H1 (cell line): Measurements from ENCODE around the gene CRISPLD2. TPM values are rescaled to one million over a fixed set of nuclear protein-coding genes. Genes with fewer than 3 reads are reported as not detected.

Source experiments
- CTCF ChIA-PET: fragments of 300-600 bp; sonication (Branson Sonifier 250); formaldehyde crosslinking; loops from one replicate; lab custom pipeline; 2021; ENCODE audit not compliant: partially characterized antibody; lab: Charles Lee
- POLR2A ChIA-PET: fragments of 300-600 bp; sonication (Branson Sonifier 250); formaldehyde crosslinking; loops from one replicate; lab custom pipeline; 2021; ENCODE audit warnings: inconsistent platforms; ENCODE audit not compliant: partially characterized antibody; lab: Charles Lee
- DNase-seq, 2 experiments: peaks; one replicate each; pipeline versions ENCODE4 v3.0.0 to v3.0.0-alpha.2; 2010 to 2022; ENCODE audit warnings: low spot score in 2 of 2, low read depth in 1 of 2, mixed read lengths in 1 of 2
- FAIRE-seq: peaks from 2 replicates; lab custom pipeline; 2011; peaks lifted over from hg19 to GRCh38; lab: Jason Lieb, UNC
- H2AFZ ChIP-seq: 2 replicates; pipeline ENCODE4 v1.8.1; 2012; ENCODE audit warnings: low read length, inconsistent platforms
- H2AK5ac ChIP-seq: 2 replicates; pipeline ENCODE4 v1.6.1; 2013; ENCODE audit warnings: low read depth, low read length
- H2BK120ac ChIP-seq: replicated peaks from 2 replicates; pipeline ENCODE3; 2013; ENCODE audit warnings: low read depth, low read length, inconsistent platforms
- H2BK12ac ChIP-seq: 2 replicates; pipeline ENCODE4 v1.6.1; 2013; ENCODE audit warnings: low read depth, low read length
- H2BK15ac ChIP-seq: 2 replicates; pipeline ENCODE4 v1.6.1; 2013; ENCODE audit warnings: low read length
- H2BK20ac ChIP-seq: 2 replicates; pipeline ENCODE4 v1.6.1; 2013; ENCODE audit warnings: low read length
- H2BK5ac ChIP-seq: 2 replicates; pipeline ENCODE4 v1.6.1; 2013; ENCODE audit warnings: low read depth, low read length
- H3K14ac ChIP-seq: 2 replicates; pipeline ENCODE4 v1.6.1; 2013; ENCODE audit warnings: inconsistent platforms; ENCODE audit not compliant: insufficient read length
- H3K18ac ChIP-seq: 2 replicates; pipeline ENCODE4 v1.6.1; 2013; ENCODE audit warnings: low read length; ENCODE audit errors: extremely low read depth
- H3K23ac ChIP-seq: 2 replicates; pipeline ENCODE4 v1.6.1; 2013; ENCODE audit warnings: inconsistent platforms; ENCODE audit not compliant: insufficient read length
- H3K23me2 ChIP-seq: 2 replicates; pipeline ENCODE4 v1.6.1; 2013; ENCODE audit warnings: low read depth, low read length
- H3K27ac ChIP-seq: 2 replicates; pipeline ENCODE4 v1.6.1; 2011; ENCODE audit warnings: low read depth, low read length, inconsistent platforms
- H3K27me3 ChIP-seq, 4 experiments: replicated peaks in 1 of 4; 1 replicate in 1 of 4; 2 replicates in 3 of 4; pipeline versions ENCODE4 v1.6.1 to v1.8.1; 2011 to 2013; ENCODE audit warnings: low read length in 3 of 4, mild to moderate bottlenecking in 3 of 4, inconsistent platforms in 2 of 4, mixed read lengths in 2 of 4, moderate library complexity in 1 of 4; ENCODE audit not compliant: control insufficient read depth in 3 of 4, insufficient read depth in 3 of 4; ENCODE audit errors: extremely low read depth in 1 of 4
- H3K36me3 ChIP-seq, 4 experiments: 2 replicates each; pipeline versions ENCODE4 v1.6.1 to v1.8.1; 2011 to 2013; ENCODE audit warnings: mild to moderate bottlenecking in 4 of 4, low read length in 3 of 4, moderate library complexity in 2 of 4, control low read depth in 1 of 4, inconsistent platforms in 1 of 4; ENCODE audit not compliant: insufficient read depth in 4 of 4, control insufficient read depth in 2 of 4
- H3K4ac ChIP-seq: replicated peaks from 2 replicates; pipeline ENCODE3; 2013; ENCODE audit warnings: low read length, low read depth, mixed read lengths, inconsistent platforms; ENCODE audit not compliant: insufficient read length
- H3K4me1 ChIP-seq, 4 experiments: replicated peaks in 1 of 4; 1 replicate in 1 of 4; 2 replicates in 3 of 4; pipeline versions ENCODE4 v1.6.1 to v1.8.1; 2011 to 2013; ENCODE audit warnings: low read length in 3 of 4, inconsistent platforms in 2 of 4, mixed read lengths in 1 of 4; ENCODE audit not compliant: insufficient read depth in 4 of 4, control insufficient read depth in 3 of 4
- H3K4me2 ChIP-seq, 2 experiments: 2 replicates each; pipeline versions ENCODE4 v1.6.1 to v1.8.1; 2011 to 2013; ENCODE audit warnings: low read depth in 2 of 2, low read length in 2 of 2, control low read depth in 1 of 2, inconsistent platforms in 1 of 2, mild to moderate bottlenecking in 1 of 2; ENCODE audit not compliant: insufficient read depth in 1 of 2
- H3K4me3 ChIP-seq, 4 experiments: fragments of 200-600, 300-600 bp in 1 of 4; sonication (generic), shearing (Covaris generic), sonication (Bioruptor Twin) in 1 of 4; 2 replicates each; pipeline versions ENCODE4 v1.5.1 to v1.8.1; 2011 to 2016; ENCODE audit warnings: low read length in 4 of 4, low read depth in 3 of 4, control low read depth in 2 of 4, inconsistent platforms in 2 of 4, mild to moderate bottlenecking in 2 of 4, mixed read lengths in 1 of 4, moderate library complexity in 1 of 4; ENCODE audit not compliant: insufficient read depth in 2 of 4; ENCODE audit errors: extremely low read depth in 1 of 4
- H3K56ac ChIP-seq: replicated peaks from 2 replicates; pipeline ENCODE3; 2013; ENCODE audit warnings: low read depth, mild to moderate bottlenecking, mixed read lengths, low read length, inconsistent platforms; ENCODE audit not compliant: insufficient read length
- H3K79me1 ChIP-seq: 2 replicates; pipeline ENCODE4 v1.6.1; 2013; ENCODE audit warnings: low read depth, low read length, control low read depth
- H3K79me2 ChIP-seq, 2 experiments: 2 replicates each; pipeline versions ENCODE4 v1.6.1 to v1.8.1; 2012 to 2013; ENCODE audit warnings: low read length in 2 of 2, mild to moderate bottlenecking in 2 of 2, inconsistent platforms in 1 of 2; ENCODE audit not compliant: insufficient read depth in 2 of 2, control insufficient read depth in 1 of 2
- H3K9ac ChIP-seq, 4 experiments: replicated peaks in 1 of 4; 1 replicate in 1 of 4; 2 replicates in 3 of 4; pipeline versions ENCODE4 v1.6.1 to v1.8.1; 2011 to 2013; ENCODE audit warnings: low read depth in 3 of 4, low read length in 3 of 4, control low read depth in 2 of 4, mild to moderate bottlenecking in 2 of 4, moderate library complexity in 2 of 4, inconsistent platforms in 1 of 4; ENCODE audit errors: extremely low read depth in 1 of 4
- H3K9me3 ChIP-seq, 2 experiments: 2 replicates each; pipeline versions ENCODE4 v1.6.1 to v1.8.1; 2012 to 2013; ENCODE audit warnings: mild to moderate bottlenecking in 2 of 2, moderate library complexity in 2 of 2, control low read depth in 1 of 2, inconsistent platforms in 1 of 2, low read depth in 1 of 2, low read length in 1 of 2, mixed read lengths in 1 of 2; ENCODE audit not compliant: insufficient read depth in 2 of 2
- H4K20me1 ChIP-seq, 2 experiments: replicated peaks in 1 of 2; 2 replicates each; pipeline versions ENCODE3 to v1.8.1; 2011 to 2013; ENCODE audit warnings: inconsistent platforms in 2 of 2, low read length in 2 of 2, mild to moderate bottlenecking in 1 of 2; ENCODE audit not compliant: insufficient read depth in 2 of 2, control insufficient read depth in 1 of 2
- H4K5ac ChIP-seq: 2 replicates; pipeline ENCODE4 v1.6.1; 2013; ENCODE audit warnings: low read length, low read depth, mixed read lengths, inconsistent platforms; ENCODE audit not compliant: insufficient read length
- H4K8ac ChIP-seq: 2 replicates; pipeline ENCODE4 v1.8.0; 2013; ENCODE audit warnings: mild to moderate bottlenecking, moderate library complexity, low read length, inconsistent platforms; ENCODE audit not compliant: insufficient read depth; ENCODE audit errors: extremely low read depth
- H4K91ac ChIP-seq: replicated peaks from 2 replicates; pipeline ENCODE3; 2013; ENCODE audit warnings: low read length, mixed read lengths, inconsistent platforms; ENCODE audit not compliant: insufficient read length
- KDM1A ChIP-seq: fragments of 200-600, 300-600 bp; sonication (generic); IDR thresholded peaks from 2 replicates; pipeline ENCODE4 v1.7.1; 2016; ENCODE audit warnings: mild to moderate bottlenecking, low read length, borderline replicate concordance
- KDM4A ChIP-seq: IDR thresholded peaks from one replicate; pipeline ENCODE4 v1.7.1; 2012; ENCODE audit warnings: low read depth, mild to moderate bottlenecking, moderate library complexity, low read length, inconsistent platforms; ENCODE audit not compliant: severe bottlenecking
- MAFK ChIP-seq: IDR thresholded peaks from 2 replicates; pipeline ENCODE4 v1.6.1; 2012; ENCODE audit warnings: low read depth, mild to moderate bottlenecking, improper control_type of control experiment, low read length
- WGBS, 2 experiments: shearing (Covaris generic) in 1 of 2; methylation state at CpG; one replicate each; pipeline versions ENCODE4 v1.1.6 to v1.1.7; 2013 to 2015; ENCODE audit warnings: low lambda C conversion rate in 2 of 2, mixed read lengths in 2 of 2, inconsistent platforms in 1 of 2, low coverage in 1 of 2, missing lambda C conversion rate in 1 of 2; ENCODE audit not compliant: insufficient replicate concordance in 2 of 2, insufficient coverage in 1 of 2, insufficient read length in 1 of 2; ENCODE audit errors: extremely low coverage in 1 of 2, missing lambda C conversion rate in 1 of 2; 5-methylcytosine and 5-hydroxymethylcytosine counted together
- polyA plus RNA-seq, 7 experiments: library from polyadenylated mRNA; depleted of rRNA in 3 of 7; stranded (reverse) in 5 of 7; unstranded in 2 of 7; fragments of >200 nt in 5 of 7; fragments of 200-250 nt in 2 of 7; gene quantifications; 1 replicate in 5 of 7; 2 replicates in 1 of 7; 4 replicates in 1 of 7; pipeline versions ENCODE4 v1.2.1 to v1.2.3, GENCODE V29; 2011 to 2013; ENCODE audit warnings: missing spikeins in 2 of 7, mixed read lengths in 2 of 7
- total RNA-seq: library from RNA; stranded (reverse); fragmentation: NEBNext Ultra II Directional; extraction: Animal tissue kit (Norgen Biotek cat#: 25700); gene quantifications from 2 replicates; pipeline ENCODE4 v1.2.1, GENCODE V29; 2021

Gene CRISPLD2
- total and polyA plus RNA-seq, 2 of the 8 experiments (the other 6 are each of a cell fraction or from before 2014, with no cell fraction given) = 2.7 to 5.1 TPM

DNA sequence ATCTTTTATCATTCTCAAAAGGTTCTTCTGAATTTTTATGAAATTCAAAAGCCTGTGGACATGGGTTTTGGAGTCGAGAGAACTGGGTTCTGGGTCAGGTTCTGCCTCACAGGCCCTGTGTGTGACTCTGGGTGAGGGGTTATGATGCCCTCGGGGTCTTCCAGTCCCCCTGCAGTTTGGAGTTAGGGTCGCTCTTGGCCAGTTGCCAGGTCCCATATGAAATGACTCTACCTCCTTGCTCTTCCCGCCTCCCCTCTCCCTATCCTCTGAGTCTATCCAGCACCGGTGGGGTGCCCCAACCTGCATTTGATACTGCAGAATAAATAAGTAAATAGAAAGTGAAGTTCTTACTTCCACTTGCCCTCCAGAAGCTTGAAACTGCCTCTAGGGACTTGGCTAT lies 137.4 kb downstream of the CRISPLD2 start:
- H3K4me3 ChIP-seq = no peak overlapping the region
- H3K79me2 ChIP-seq = no peaks in the 10 kb centered on the region
- no peak overlapping the region for H2BK20ac ChIP-seq
- no peak for DNase-seq
- H3K14ac ChIP-seq = no peak overlapping the region
- ChIA-PET CTCF (interaction anchor here (6.7 kb wide), 1 partner anchor 30 kb away, joined by 123 read pairs; no protein-coding TSS in a partner anchor), POLR2A (no interaction called here)
- 88% methylated on average over 5 of the region's 5 CpGs; no CpG with 5 or more reads in 1 of the 2 experiments for WGBS, 2 experiments
- H4K20me1 ChIP-seq = peaks cover 0 to 2% of the 10 kb centered on the region in 2 experiments
- no peak overlapping the region for H3K56ac ChIP-seq
- H3K36me3 ChIP-seq = no peaks in the 10 kb centered on the region
- no peak overlapping the region for H2BK120ac ChIP-seq
- no peak overlapping the region for H3K23ac ChIP-seq
- no peaks in the 10 kb centered on the region for H3K4me1 ChIP-seq
- no peak overlapping the region for H2AK5ac ChIP-seq
- H2BK5ac ChIP-seq = no peak overlapping the region
- TF ChIP-seq KDM1A (no peak), KDM4A (no peak), MAFK (no peak)
- TF ChIP-seq, all 59 proteins: peak for 0
- H3K79me1 ChIP-seq = no peaks in the 10 kb centered on the region
- H4K8ac ChIP-seq = no peak overlapping the region
- no peak overlapping the region for H3K27ac ChIP-seq
- no peak overlapping the region for H2BK15ac ChIP-seq
- no peak overlapping the region for H2BK12ac ChIP-seq
- no peak overlapping the region for H2AFZ ChIP-seq
- no peaks in the 10 kb centered on the region for H3K23me2 ChIP-seq
- H4K5ac ChIP-seq = no peak overlapping the region
- no peak overlapping the region for H3K4ac ChIP-seq
- no peaks in the 10 kb centered on the region for H3K27me3 ChIP-seq
- no peak overlapping the region for H3K18ac ChIP-seq
- H3K9me3 ChIP-seq = no peaks in the 10 kb centered on the region
- no peak for FAIRE-seq
- no peak overlapping the region for H3K9ac ChIP-seq
- H4K91ac ChIP-seq = no peak overlapping the region
- H3K4me2 ChIP-seq = no peak overlapping the region
